SH-SY5Y (cell line): ENCODE measurements around the gene FUT8.

Experiments used
- GATA2 ChIP-seq: IDR thresholded peaks from 2 replicates; pipeline ENCODE4 v1.6.1; 2011; ENCODE audit warnings: mild to moderate bottlenecking, low read depth, low read length
- GATA3 ChIP-seq: IDR thresholded peaks from 2 replicates; pipeline ENCODE4 v1.6.1; 2011; ENCODE audit warnings: low read depth, mild to moderate bottlenecking, low read length, moderate library complexity

- TF ChIP-seq GATA3 (no peak; the same call in 1 of the 2 replicates), GATA2 (peak; percentile 35; the same call in 1 of the 2 replicates)
These were observed 21.8 kb downstream of the FUT8 start for GRCh38 chr14:65434216-65434850.
